GM12874 (cell line): ENCODE results near the gene PLTP.

Experiments used
- TF ChIP-seq, protein P1 (sequence below): IDR thresholded peaks from 2 replicates; pipeline ENCODE4 v1.5.1; 2011; ENCODE audit warnings: low read depth, mild to moderate bottlenecking, control low read depth, low read length, moderate library complexity; ENCODE audit not compliant: insufficient read depth

The PLTP gene

GRCh38 chr20:45911486-45912343 lies at the start of gene PLTP:
PLTP (minus strand) TSS chr20:45912155; CDS start chr20:45911452, 703 bp downstream.
- TF ChIP-seq, protein P1, sequence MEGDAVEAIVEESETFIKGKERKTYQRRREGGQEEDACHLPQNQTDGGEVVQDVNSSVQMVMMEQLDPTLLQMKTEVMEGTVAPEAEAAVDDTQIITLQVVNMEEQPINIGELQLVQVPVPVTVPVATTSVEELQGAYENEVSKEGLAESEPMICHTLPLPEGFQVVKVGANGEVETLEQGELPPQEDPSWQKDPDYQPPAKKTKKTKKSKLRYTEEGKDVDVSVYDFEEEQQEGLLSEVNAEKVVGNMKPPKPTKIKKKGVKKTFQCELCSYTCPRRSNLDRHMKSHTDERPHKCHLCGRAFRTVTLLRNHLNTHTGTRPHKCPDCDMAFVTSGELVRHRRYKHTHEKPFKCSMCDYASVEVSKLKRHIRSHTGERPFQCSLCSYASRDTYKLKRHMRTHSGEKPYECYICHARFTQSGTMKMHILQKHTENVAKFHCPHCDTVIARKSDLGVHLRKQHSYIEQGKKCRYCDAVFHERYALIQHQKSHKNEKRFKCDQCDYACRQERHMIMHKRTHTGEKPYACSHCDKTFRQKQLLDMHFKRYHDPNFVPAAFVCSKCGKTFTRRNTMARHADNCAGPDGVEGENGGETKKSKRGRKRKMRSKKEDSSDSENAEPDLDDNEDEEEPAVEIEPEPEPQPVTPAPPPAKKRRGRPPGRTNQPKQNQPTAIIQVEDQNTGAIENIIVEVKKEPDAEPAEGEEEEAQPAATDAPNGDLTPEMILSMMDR: no peak

DNA sequence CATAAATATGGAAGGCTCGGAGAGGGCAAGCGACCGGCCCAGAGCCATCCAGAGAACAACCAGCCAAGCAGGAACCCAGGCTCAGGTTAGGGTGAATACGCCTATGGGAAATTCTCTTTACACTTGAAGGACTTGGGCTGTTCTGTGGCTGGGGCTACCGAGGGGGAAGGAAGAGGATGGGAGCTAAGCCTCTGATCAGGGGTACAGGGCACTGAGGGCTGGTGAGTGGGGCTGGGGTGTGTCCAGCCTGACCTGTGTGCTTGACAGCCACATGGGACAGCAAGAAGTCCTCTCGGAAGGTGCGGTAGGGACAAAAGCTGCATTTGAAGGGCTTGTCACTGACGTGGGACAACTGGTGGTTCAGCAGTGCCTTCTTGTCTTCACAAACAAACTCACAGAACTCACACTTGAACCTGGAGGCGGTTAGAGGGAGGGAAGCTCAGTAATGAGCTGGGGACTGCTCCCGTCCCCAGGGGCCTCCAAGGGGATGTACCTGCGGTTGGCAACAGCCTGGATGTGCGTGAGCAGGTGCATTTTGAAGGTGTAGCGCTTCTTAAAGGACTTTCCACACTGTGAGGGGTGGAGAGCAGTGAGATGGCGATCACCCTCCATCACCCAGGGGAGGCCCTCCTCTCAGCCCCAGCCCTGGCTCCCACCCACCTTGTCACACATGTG lies 48.1 kb upstream of the PLTP start:
- TF ChIP-seq, protein P1: no peak

DNA sequence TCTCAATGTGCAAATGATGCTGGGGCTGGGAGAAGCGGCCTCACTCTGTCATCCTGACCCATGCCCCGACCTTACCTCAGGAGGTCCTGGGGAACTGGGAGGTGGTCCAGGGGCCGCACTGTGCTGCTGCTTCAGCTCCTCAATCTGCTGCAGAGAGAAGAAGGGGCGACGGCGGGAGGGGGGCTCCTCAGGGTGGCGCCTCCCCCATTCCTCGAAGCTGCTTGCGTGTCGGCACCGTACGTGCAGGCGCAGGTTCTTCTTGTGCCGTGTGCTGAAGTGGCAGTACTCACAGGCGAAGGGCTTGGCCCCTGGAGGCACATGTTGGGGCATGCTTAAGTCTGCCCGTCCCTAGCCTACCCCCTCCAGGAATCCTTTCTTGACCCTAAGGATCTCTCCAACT lies 47.2 kb upstream of the PLTP start:
- TF ChIP-seq, protein P1: no peak

GRCh38 chr20:45958593-45958992 lies 46.6 kb upstream of the PLTP start:
- TF ChIP-seq, protein P1: no peak

DNA sequence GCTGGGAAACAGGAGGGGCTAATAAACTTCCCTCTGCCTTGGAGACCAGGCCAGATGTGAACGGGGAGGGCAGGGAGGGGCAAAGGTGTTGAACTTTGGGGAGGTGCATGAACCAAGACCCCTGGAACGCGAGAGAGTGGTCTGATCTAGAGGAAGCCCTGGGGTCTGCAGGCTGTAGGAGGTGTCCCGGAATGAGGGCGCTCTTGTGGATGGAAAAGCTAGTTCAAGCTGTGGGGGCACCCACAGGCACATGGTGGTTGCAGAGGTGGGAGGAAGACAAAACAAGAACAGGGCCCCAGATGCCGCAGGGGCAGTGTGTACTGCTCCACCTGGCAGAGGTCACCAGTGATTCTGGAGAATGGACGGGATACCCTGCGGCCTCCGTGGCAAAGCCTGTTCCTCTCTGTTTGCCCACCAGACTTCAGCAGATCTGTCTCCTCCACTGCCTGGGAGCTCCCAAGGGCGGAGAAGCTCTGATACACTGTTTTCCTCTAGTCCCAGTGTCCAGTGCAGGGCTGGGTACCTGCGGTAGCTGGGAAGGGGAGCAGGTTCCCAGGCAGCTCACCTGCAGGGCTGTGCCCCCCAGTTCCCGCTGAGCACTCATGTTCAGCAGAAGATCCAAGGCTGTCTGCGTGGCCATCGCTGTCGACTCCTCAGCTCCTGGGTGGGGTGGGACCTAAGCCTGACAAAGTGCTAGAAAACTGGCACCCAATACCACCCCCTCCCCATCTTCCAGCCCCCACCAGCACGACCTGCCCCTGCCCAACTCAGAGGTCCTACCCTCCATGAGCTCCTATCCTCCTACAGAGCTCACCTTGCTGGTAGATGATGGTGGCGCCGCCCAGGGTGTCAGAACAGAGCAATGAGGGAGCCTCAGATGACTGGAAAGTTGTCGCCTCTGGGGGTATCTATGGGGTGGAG lies 45.3 kb upstream of the PLTP start:
- TF ChIP-seq, protein P1: no peak

GRCh38 chr20:45953672-45954071 lies 41.7 kb upstream of the PLTP start:
- TF ChIP-seq, protein P1: no peak

DNA sequence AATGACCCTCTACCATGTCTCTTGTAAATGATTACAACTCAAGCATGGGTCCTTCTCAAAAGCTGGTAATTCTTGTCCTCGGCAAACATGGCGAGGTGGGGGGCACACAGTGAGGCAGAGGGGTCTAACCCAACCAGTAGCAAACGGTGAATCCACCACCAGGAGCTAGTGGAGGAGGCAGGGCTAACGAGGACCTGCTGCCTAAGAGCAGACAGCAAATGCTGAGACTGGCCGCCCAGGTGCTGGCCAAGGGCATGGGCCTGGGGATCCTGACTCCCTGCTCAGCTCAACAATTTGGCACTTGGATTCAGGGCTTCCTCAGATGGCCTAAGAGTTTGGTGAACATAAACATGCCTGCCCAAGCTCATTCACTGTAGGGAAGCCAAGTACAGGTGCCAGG lies 40.9 kb upstream of the PLTP start:
- TF ChIP-seq, protein P1: no peak
